ENCODE results near the gene ICAM3.
"Not testable (repeated sequence)": the region's sequence is repeated elsewhere in the genome, so short reads cannot be mapped to it uniquely, and the experiment has no call there.

Gene ICAM3

DNA sequence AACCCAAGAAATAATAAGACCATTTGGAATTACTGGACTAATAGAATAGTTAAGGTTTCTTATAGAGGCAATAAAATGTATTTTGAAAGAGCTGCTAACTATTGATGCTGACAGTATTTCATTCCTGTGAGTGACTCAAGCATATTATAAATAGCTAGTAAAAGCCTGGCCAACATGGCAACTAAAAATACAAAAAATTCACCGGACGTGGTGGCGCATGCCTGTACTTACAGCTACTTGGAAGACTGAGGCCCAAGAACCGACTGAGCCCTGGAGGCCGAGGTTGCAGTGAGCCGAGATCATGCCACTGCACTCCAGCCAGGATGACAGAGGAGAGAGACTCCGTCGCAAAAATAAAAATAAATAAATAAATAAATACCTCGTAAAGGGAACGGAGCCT lies 5.4 kb upstream of the ICAM3 start:
- no peak for DNase-seq (ENCODE audit: low spot score)

DNA sequence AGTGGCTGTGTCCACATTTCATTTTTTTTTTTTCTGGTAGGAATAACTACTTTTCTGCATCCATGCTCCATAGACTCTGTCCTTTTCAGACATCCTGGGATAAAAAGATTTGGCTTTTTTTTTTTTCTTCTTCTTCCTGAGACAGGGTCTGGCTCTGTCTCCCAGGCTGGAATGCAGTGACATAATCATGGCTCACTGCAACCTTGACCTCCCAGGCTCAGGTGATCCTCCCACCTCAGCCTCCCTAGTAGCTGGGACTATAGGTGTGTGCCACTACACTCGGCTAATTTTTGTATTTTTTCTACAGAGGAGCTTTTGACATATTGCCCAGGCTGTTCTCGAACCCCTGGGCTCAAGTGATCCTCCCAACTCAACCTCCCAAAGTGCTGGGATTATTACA lies 4.1 kb upstream of the ICAM3 start:
- DNase-seq (ENCODE audit: low spot score), result no peak

DNA sequence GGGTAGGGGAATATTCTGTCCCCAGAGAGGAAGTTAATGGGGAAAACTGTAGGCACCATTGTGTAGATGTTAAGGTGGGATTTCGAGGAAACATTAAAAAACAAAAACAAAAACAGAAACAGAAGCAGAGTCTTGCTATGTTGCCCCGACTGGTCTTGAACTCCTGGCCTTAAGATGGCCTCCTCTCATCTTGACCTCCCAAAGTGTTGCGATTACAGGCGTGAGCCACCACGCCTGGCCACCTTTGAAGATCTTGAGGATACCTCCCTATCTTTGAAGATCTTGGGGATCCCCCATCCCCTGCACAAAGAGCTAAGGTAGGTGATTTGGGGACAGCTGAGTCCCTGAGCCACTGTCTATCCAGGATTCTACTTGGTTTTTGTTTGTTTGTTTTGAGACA lies 553 bp upstream of the ICAM3 start:
- DNase-seq (ENCODE audit: low spot score), result no peak

DNA sequence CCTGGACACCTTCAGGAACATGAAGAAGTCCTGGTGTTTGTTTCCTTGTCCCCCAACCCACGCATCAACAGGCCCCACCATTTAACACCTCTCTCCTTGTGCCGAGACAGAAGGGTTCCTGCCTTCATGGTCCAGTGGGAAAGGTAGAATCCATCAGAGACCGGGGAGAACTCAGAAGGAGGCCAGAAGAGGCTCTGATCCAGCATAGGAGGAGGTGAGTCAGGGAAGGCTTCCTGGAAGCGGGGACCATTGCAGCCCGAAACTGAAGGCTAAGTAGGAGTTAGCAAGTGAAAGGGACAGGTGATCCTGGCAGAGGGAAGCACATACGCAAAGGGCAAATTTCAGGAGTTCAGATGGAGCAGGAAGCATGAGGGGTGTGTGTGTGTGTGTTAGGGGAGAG lies 484 bp downstream of the ICAM3 start:
- no peak for DNase-seq (ENCODE audit: low spot score)

DNA sequence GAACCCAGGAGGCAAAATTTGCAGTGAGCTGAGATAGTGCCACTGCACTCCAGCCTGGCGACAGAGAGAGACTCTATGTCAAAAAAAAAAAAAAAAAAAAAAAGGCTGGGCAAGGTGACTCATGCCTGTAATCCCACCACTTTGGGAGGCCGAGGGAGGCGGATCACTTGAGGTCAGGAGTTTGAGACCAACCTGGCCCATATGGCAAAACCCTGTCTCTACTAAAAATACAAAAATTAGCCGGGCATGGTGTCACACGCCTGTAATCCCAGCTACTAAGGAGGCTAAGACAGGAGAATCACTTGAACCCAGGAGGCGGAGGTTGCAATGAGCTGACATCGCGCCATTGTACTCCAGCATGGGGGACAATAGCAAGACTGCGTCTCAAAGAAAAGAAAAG lies 2.7 kb downstream of the ICAM3 start:
- DNase-seq (ENCODE audit: low spot score), result not testable (repeated sequence)

DNA sequence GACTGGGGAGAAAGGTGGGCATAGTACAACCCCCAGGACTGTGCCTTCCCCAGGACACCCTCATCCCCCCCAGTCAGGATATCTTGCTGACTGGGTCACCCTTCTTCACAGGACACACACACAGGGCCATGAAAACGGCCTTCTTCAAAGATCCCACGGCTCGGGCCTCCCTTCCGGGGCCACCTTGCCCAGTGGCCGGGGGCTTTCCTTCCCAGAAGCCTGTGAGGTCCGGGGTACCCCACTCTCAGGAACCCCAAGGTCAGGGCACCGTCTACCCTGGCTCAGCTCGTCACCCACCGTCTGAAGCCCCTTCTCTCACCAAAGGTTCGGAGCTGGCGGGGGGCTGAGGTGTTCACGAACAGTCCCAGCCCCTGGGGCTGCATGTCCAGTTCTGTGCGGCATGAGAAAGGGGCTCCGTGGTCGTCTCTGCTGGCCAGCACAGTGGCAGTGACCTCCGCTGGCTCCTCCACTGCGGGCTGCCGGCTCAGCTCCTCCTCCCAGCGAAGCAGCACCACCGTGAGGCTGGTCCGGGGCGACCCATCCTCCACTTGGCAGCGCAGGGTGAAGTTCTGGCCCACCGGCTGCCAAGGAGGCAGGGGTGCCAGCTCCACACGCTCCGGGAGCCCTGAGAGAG lies 4.0 kb downstream of the ICAM3 start:
- no peak for DNase-seq (ENCODE audit: low spot score)

DNA sequence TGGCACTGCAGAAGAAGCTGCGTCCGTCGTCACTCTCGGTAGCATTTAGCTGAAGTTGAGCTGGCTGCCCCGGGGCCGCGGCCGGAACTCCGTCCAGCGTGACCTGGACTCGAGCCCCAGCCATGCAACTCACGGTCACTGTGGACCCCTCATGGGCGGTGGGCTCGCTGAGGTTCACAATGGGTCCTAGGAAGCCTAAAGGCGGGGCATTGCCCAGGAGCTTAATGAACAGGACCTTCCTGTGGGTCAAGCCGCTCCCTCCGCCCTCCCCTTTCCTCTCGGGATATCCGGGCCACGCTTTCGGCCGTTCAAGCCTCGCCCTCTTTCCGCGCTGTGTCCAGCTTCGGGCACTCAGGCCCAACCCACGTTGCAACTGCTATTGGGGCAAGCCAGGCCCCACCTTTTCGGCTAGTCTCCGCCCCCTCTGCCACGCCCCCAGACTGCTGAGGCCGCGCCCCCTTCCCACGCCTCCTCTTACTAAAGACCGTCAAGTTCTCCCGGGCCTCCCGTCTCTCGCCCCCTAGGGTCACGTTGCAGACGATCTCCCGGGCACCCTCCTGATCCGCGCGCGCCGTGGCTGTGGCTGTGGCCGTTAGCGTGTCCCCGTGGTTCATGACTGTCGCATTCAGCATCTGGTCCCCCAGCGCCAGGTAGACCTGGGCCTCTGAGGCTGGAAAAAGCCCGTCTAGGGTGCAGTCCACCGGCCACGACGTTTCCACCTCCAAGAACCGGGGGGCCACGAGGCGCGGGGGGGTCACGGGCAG lies 4.7 kb downstream of the ICAM3 start:
- peak; percentile 96 for DNase-seq (ENCODE audit: low spot score)

DNA sequence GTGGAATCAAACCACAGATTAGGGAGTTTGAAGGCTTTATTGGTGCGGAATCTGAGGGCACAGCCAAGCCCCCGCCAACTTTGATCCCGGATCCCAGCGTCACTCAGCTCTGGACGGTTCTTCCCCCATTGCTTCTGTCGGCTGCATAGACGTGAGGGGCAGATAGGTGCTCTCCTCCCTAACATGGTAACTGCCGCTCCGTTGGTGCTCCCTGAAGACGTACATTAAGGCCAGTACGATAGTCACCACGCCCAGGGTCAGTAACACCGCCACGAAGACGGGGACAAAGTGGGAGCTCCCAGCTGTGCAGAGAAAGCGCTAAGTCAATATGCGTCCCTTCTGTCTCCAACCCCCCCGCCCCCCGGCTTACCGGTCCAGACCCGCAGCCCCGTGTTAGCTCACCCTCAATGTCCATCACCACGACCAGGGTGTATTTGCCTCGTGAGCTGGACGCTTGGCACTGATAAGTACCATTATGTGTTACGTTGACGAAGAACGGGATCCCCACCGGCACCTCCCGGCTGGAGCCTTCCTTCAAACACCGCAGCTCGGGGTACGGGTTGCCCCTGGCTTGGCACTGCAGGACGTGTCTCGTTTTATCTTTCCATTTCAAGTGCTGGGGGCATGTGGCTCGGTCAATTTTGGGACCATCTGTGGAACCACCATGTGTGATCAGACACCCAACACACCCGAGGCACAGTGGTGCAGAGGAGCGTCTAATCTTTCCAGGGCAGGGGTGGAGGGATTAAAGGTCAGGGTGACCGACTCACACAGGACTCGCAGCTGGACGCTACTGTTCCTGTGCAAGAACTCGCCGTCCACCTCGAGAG lies 5.5 kb downstream of the ICAM3 start:
- DNase-seq (ENCODE audit: low spot score), result no peak

DNA sequence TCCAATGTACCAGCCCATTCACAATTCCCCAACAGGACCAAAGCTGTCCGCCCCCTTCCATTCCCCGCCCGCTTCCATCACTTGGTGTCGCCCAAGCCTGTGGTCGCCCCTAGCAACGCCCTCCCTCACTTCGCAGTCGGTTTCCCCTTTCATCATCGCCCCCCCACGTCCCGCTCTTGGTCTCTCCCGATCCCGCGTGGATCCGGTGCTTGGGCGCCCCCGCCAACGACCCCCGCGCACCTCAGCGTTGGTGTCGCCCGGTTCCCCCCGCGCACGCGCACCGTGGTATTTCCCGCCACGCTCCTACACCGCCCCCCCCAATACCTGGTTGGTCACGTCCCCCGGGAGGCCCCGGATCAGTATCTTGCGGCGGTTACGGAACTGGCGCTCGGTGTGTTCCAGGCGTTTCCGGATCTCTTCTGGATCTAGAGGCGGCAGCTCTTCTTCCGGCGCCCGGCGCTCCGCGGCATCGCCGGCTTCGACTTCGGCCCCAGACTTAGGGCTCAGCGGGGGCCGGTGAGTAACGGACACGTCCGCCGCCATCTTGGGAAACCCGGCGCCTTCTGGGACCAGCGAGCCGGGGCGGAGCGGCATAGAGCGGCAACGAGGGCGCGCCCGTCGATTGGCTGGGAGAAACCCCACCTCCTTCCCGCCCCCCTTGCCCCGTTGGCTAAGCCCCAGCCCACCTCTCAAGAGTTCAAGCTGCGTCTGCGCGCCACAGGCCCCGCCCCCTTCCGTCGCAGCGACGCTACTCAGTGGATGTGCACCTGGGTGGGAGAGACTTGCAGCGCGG lies 6.3 kb downstream of the ICAM3 start, which contains the start of gene RAVER1:
Gene RAVER1, minus strand, starts transcription at position 565 of the 793 bp plus-strand sequence. Its CDS starts 22 bp downstream, at position 543.
- peak; percentile 99 for DNase-seq (ENCODE audit: low spot score)

DNA sequence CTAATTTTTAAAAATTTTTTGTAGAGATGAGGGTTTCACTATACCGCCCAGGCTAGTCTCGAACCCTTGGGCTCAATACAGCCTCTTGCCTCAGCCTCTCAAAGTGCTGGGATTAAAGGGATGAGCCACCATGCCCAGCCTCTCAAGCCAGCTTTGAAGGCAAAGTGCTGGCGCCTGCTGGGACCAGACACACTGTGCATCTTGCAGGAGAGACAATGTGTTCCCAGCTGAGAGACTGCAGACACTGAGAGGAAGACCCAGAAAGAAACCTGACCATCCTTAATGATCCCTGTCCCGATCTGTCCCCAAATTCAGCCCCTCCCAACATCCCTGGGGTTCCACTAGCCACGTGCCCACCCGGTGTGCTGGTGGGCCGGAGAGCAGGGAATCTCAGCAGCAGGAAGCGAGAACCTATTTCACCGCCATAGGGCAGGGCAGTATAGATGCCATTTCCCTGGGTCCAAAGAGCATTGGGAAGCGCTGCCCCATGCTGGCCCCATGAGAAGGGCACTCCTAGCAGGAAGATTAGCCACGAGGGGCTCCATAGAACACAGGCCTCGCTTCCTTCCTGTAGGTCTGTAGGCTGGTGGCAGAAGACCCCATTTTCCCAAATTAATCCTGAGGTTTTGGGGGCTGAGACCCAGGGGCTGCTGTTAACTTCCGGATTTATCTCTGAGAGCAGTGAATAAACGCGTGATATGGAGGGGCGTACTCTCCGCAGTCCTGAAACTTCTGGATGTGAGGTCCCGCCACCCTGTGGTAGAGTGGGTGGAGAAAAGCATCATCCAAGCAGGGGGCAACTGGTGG lies 7.1 kb downstream of the ICAM3 start:
- DNase-seq (ENCODE audit: low spot score), result no peak

DNA sequence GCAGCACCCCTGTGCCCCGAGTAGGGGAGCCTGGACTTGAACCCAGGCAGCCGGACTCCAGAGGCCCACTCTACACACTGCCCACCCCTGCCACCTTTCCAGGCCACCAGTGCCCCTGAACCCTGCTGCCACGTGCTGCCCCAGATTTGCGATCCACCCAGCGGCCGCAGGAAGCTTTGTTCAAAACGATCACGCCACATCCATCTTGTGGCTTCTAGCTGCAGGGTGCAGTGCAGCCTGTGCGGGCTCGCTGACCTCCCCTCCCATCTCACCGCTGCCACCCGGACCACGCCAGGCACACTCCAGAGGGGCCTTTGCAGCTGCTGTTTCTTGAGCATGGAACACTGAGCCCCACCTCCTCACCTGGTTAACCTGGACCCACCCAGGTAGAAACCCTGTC lies 9.9 kb downstream of the ICAM3 start:
- no peak for DNase-seq (ENCODE audit: low spot score)

DNA sequence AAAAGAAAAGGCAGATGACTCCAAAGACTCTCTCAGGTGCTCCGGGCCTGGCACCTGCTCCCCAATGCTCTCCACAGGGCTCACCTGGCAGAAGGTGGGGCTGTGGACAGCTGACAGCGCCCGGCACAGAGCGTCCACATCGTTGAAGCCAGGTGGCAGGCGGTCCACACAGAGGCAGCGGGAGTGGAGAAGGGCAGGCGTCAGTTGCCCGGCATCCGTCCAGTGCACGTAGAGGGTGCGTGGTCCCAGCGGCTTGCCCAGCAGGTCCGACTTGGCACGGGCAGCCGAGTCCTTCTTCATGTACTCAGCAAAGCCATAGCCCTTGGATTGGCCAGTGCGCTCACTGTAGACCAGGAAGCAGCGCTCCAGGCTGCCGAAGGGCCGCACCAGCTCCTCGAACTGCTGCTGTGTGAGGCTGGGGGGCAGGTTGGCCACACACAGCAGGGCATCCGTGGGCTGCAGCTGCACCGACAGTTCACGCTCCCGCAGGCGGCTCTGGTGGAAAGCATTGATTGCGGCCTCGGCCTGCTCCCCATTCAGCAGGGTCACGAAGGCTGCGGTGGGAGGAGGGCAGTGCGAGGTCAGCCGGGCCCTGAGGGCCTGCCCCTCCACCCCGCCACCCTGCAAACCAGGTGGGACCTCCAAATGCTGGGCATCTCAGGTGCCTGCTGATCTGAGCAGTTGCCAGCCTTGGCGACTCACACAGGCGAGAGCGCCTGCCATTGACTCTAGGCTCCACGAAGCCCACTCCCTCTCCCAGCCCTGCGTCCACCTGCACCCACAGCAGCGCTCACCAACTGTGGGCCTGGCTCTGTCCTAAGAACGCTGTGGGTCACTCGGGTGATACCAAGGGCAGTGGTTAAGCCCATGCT lies 10.6 kb downstream of the ICAM3 start:
- DNase-seq (ENCODE audit: low spot score), result no peak

DNA sequence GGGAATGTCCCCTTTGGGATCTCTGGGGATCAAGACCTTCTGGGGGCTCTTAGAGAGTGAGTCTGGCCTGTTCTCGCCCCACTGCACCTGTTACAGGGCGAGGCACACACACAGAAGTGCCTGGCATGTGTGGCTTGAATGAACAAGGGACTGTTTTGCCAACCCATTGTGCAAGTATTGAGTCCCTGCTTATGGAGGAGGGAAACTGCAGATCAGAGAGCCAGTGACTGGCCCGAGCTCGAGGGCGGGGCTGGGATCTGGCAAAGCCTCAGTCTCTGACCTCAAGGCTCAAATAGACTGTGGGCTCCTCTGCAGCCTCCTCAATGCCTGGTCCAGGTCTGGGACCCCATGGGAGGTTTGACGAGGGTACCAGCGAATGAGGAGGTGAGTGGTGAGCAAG lies 11.6 kb downstream of the ICAM3 start:
- no peak for DNase-seq (ENCODE audit: low spot score)

DNA sequence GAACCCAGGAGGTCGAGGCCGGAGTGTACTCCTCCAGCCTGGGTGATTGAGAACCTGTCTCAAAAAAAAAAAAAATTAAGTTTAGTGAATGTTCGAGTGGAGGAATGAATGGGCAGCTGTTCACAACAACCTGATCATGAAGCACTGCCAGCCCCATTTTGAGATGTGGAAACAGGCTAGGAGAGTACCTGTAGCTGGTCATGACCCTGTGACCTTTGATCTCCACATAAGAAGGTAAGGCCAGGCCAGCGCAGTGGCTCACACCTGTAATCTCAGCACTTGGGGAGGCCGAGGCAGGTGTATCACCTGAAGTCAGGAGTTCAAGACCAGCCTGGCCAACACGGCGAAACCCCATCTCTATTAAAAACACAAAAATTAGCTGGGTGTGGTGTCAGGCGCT lies 13.7 kb downstream of the ICAM3 start:
- no peak for DNase-seq (ENCODE audit: low spot score)

DNA sequence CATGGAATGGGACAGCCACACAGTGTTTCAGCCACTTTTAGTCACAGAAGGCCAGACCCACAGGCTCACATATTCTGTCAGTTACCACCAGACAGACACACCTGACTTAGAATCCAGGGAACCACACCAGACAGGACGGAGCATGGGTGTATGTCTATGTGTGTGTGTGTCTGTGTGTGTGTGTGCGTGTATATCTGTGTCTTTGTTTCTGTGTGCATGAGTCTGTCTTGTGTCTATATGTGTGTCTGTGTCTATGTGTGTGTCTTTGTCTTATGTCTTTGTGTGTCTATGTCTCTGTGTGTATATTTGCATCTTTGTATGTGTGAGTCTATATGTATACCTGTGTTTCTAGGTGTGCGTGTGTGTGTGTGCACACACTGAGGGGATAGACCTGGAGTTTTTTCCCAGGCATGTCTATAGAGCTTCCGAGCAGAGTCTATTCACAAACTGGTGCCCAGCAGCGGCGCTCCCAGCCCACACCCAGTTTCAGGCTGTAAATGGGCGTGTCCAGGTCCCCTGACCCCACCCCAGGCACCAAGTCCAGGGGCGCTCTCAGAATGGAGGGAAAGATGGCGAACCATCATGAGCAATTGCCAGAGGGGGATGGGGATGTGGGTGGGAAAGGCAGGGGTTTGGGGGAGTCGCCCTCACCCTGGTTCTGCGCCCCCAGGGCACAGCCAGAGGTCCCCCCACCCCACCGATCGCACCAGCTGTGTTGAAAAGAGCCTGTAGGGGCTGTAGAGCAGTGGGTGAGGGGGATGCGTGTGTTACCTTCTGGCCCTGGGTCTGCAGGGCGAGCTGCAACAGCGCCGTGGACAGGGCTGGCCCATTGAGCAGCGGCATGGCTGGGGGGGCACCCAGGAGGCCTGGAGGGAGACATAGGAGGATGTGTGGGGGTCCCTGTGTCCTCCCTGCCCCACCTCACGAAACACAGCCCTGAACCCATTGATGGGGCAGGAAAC lies 17.3 kb downstream of the ICAM3 start:
- no peak for DNase-seq (ENCODE audit: low spot score)

DNA sequence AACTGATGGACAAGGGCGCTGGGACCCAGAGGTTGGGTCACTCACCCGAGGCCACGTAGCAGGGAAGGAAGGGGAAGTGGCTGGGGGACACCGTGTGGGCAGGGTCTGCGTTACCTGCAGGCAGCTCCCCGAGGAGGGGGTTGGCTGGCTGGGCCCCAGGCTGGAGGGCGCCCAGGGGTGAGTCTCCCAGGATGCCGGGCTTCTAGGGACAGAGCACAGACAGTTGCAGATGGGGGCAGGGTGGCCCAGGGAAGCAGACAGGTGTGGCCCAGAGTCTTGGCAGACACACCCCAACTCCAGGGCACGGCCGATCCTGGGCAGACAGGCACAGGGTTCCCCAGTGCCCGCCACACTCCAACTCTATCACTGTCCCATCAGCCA lies 18.0 kb downstream of the ICAM3 start:
- no peak for DNase-seq (ENCODE audit: low spot score)

DNA sequence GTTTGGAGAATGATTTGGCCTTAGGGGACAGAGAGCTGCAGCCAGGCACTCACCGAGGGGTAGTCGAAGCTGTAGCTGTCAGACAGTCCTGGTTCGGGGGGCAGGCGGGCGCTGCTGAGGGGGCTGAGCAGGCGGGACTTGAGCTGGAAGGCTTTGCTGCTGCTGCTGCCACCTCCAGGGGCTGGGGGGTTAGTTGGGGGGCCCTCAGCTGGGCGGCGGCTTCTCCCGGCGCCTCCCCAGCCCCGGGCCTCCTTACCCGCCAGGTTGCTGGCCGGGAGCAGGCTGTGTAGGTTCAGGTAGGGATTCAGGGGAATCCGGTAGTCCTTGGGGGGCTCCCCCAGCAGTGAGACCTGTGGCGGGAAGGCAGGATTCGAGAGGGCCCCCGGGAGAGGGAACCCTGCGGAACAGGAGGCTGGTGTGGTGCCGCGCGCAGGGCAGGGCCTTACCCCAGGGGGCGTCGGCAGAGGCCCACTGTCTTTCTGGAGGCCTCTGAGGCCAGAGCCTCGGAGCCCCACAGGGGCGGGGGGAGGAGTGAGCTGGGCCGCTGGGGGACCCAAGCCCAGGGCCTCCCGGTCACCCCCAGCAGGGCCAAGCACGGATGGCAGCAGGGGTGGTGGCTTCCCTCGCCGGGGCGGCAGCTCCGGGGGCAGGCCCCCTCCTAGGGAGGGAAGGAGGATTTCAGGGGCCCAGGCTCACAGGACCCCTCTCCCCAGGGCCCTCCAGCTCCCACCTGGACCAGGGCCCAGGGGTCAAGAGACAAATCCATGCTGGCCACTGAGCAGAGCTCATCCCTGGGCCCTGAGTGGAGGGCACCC lies 18.6 kb downstream of the ICAM3 start:
- no peak for DNase-seq (ENCODE audit: low spot score)

Data from GM03348 (cell line).